ENCODE results near the gene PERP.

Gene PERP

GRCh38 chr6:138052783-138053182 is 54.4 kb downstream of the PERP start:
- DNase-seq, result no peak

DNA sequence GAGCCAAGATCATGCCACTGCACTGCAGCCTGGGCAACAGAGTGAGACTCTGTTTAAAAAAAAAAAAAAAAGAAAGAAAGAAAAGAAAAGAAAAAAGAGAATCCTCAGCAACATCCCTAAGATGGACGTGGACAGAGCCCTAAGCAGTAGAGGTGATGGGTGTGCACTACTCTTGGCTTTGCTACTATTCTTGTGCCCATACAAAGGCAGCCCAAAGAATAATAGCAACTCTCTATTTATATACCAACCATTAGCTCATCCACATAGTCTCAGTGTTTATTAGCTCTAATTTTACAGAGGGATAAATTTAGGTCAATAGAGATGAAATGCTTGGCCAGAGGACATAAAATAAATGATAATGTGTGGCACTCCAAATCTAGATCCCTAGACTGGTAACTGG is 62.2 kb downstream of the PERP start:
- no peak for DNase-seq

GRCh38 chr6:138044458-138044857 is 62.8 kb downstream of the PERP start:
- DNase-seq, result no peak
